ENCODE results near the gene KIRREL1.

- TF ChIP-seq CTCF (IDR thresholded peaks at IDR 0.05): no peak
- no peak for TF ChIP-seq POLR2AphosphoS5 (IDR thresholded peaks at IDR 0.05)
- TF ChIP-seq POLR2A (IDR thresholded peaks at IDR 0.05; ENCODE audit: low read depth): no peak
These were observed 120.3 kb downstream of the KIRREL1 start for GRCh38 chr1:158113759-158114127.

All from esophagus muscularis mucosa (tissue), 3 donors.